SU-DHL-6 (cell line): ENCODE data around the gene DUS1L.

Experiments used
- H2AFZ ChIP-seq: fragments of 200-600 bp; sonication (generic); 2 replicates; pipeline ENCODE4 v1.6.1; 2014; ENCODE audit warnings: low read depth, mild to moderate bottlenecking, moderate library complexity, mixed read lengths, antibody characterized with exemption, low read length; ENCODE audit not compliant: severe bottlenecking
- H3F3A ChIP-seq: fragments of 200-600 bp; shearing (Covaris generic); 2 replicates; pipeline ENCODE4 v1.6.0; 2016; ENCODE audit warnings: antibody characterized with exemption, mild to moderate bottlenecking; ENCODE audit not compliant: insufficient read depth
- H3K27ac ChIP-seq: fragments of 200-600 bp; sonication (generic); 2 replicates; pipeline ENCODE4 v1.5.1; 2016; ENCODE audit warnings: low read depth, mild to moderate bottlenecking, low read length, moderate library complexity, mixed read lengths
- H3K27me3 ChIP-seq: fragments of 200-600 bp; sonication (generic), shearing (Covaris generic); 2 replicates; pipeline ENCODE4 v1.6.0; 2014; ENCODE audit warnings: mild to moderate bottlenecking, low read length
- H3K36me3 ChIP-seq: fragments of 200-600 bp; sonication (generic); 2 replicates; pipeline ENCODE4 v1.6.1; 2014; ENCODE audit warnings: mild to moderate bottlenecking, low read length, mixed read lengths
- H3K4me2 ChIP-seq: fragments of 300-600, 200-600 bp; shearing (Covaris generic), sonication (generic); 2 replicates; pipeline ENCODE4 v1.6.0; 2014; ENCODE audit warnings: low read length, low read depth, mild to moderate bottlenecking; ENCODE audit not compliant: poor library complexity, severe bottlenecking
- H3K4me3 ChIP-seq: fragments of 200-600 bp; sonication (generic); 2 replicates; pipeline ENCODE4 v1.5.1; 2014; ENCODE audit warnings: antibody characterized with exemption, low read length, mild to moderate bottlenecking, mixed read lengths; ENCODE audit not compliant: insufficient read depth, poor library complexity, severe bottlenecking
- H3K79me2 ChIP-seq: fragments of 200-600 bp; sonication (generic); 2 replicates; pipeline ENCODE4 v1.6.1; 2014; ENCODE audit warnings: mild to moderate bottlenecking, low read length, moderate library complexity; ENCODE audit not compliant: insufficient read depth
- H3K9ac ChIP-seq: fragments of 200-600 bp; sonication (generic); 2 replicates; pipeline ENCODE4 v1.7.0; 2014; ENCODE audit warnings: mild to moderate bottlenecking, low read length
- H3K9me2 ChIP-seq: fragments of 200-600 bp; sonication (generic); replicated peaks from 2 replicates; pipeline ENCODE4 v1.6.1; 2014; ENCODE audit warnings: low read length; ENCODE audit not compliant: insufficient read depth
- H3K9me3 ChIP-seq: fragments of 200-600 bp; sonication (generic); 2 replicates; pipeline ENCODE4 v1.6.1; 2014; ENCODE audit warnings: low read length, mixed read lengths; ENCODE audit not compliant: insufficient read depth
- H4K20me1 ChIP-seq: fragments of 200-600 bp; sonication (generic); 2 replicates; pipeline ENCODE4 v1.6.1; 2014; ENCODE audit warnings: low read depth, mild to moderate bottlenecking, antibody characterized with exemption, low read length, moderate library complexity, mixed read lengths
- CTCF ChIP-seq: fragments of 200-600 bp; sonication (generic); IDR thresholded peaks from one replicate; pipeline ENCODE4 v1.5.1; 2017; ENCODE audit warnings: antibody characterized with exemption, mild to moderate bottlenecking, low read length, moderate library complexity; ENCODE audit not compliant: insufficient read depth, poor library complexity, severe bottlenecking
- EZH2phosphoT487 ChIP-seq: fragments of 200-600 bp; sonication (generic), shearing (Covaris generic); conservative IDR thresholded peaks from 2 replicates; pipeline ENCODE4 v1.6.1; 2018; ENCODE audit warnings: mild to moderate bottlenecking, antibody characterized with exemption, low read length, moderate library complexity, mixed read lengths

Gene DUS1L

GRCh38 chr17:82091264-82092066 is 25.9 kb upstream of the DUS1L start:
- no peaks in the 10 kb centered on the region; the same call in 1 of the 2 replicates for H4K20me1 ChIP-seq
- H3K4me3 ChIP-seq: no peak overlapping the region
- no peaks in the 10 kb centered on the region for H3K9me3 ChIP-seq
- H3F3A ChIP-seq: no peaks in the 10 kb centered on the region
- H3K9ac ChIP-seq: no peak overlapping the region
- H3K79me2 ChIP-seq: peaks cover 16% of the 10 kb centered on the region
- TF ChIP-seq EZH2phosphoT487: no peak
- no peak for TF ChIP-seq CTCF
- H3K36me3 ChIP-seq: 0 out of 2 replicates have a peak, but pooled peaks cover 2% of the 10 kb centered on the region
- H3K9me2 ChIP-seq: no peaks in the 10 kb centered on the region
- no peaks in the 10 kb centered on the region for H3K27me3 ChIP-seq
- H3K27ac ChIP-seq: no peak overlapping the region
- H2AFZ ChIP-seq: no peak overlapping the region
- H3K4me2 ChIP-seq: no peak overlapping the region

- no peak overlapping the region for H3K27ac ChIP-seq
- H3K4me2 ChIP-seq: no peak overlapping the region
- H2AFZ ChIP-seq: no peak overlapping the region
- H3K36me3 ChIP-seq: 0 out of 2 replicates have a peak, but pooled peaks cover 2% of the 10 kb centered on the region
- H3K4me3 ChIP-seq: no peak overlapping the region
- peaks cover 9% of the 10 kb centered on the region for H3K79me2 ChIP-seq
- H3K9me3 ChIP-seq: no peaks in the 10 kb centered on the region
- H3F3A ChIP-seq: no peaks in the 10 kb centered on the region
- H3K27me3 ChIP-seq: no peaks in the 10 kb centered on the region
- H3K9ac ChIP-seq: no peak overlapping the region
- TF ChIP-seq EZH2phosphoT487 (no peak), CTCF (no peak)
- H3K9me2 ChIP-seq: no peaks in the 10 kb centered on the region
- no peaks in the 10 kb centered on the region for H4K20me1 ChIP-seq
Observed at GRCh38 chr17:82090549-82091263, 25.1 kb upstream of the DUS1L start.

GRCh38 chr17:82089723-82090548 is 24.3 kb upstream of the DUS1L start:
- no peak overlapping the region for H3K27ac ChIP-seq
- no peaks in the 10 kb centered on the region for H4K20me1 ChIP-seq
- H3K79me2 ChIP-seq: peaks cover under 1% of the 10 kb centered on the region; the same call in 1 of the 2 replicates
- no peaks in the 10 kb centered on the region for H3K27me3 ChIP-seq
- no peak overlapping the region for H2AFZ ChIP-seq
- no peaks in the 10 kb centered on the region for H3K9me2 ChIP-seq
- no peaks in the 10 kb centered on the region for H3F3A ChIP-seq
- no peak overlapping the region for H3K4me2 ChIP-seq
- no peak overlapping the region for H3K4me3 ChIP-seq
- no peaks in the 10 kb centered on the region for H3K36me3 ChIP-seq
- TF ChIP-seq EZH2phosphoT487: no peak
- TF ChIP-seq CTCF: no peak
- no peaks in the 10 kb centered on the region for H3K9me3 ChIP-seq
- H3K9ac ChIP-seq: no peak overlapping the region
